GM18526 (cell line): ENCODE measurements around the gene JMJD4.

ENCODE experiments used
- POLR2A ChIP-seq: IDR thresholded peaks from 3 replicates; pipeline ENCODE4 v1.6.1; 2011; ENCODE audit not compliant: insufficient read length; ENCODE audit errors: extremely low read depth

Gene JMJD4, protein sequence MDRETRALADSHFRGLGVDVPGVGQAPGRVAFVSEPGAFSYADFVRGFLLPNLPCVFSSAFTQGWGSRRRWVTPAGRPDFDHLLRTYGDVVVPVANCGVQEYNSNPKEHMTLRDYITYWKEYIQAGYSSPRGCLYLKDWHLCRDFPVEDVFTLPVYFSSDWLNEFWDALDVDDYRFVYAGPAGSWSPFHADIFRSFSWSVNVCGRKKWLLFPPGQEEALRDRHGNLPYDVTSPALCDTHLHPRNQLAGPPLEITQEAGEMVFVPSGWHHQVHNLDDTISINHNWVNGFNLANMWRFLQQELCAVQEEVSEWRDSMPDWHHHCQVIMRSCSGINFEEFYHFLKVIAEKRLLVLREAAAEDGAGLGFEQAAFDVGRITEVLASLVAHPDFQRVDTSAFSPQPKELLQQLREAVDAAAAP

DNA sequence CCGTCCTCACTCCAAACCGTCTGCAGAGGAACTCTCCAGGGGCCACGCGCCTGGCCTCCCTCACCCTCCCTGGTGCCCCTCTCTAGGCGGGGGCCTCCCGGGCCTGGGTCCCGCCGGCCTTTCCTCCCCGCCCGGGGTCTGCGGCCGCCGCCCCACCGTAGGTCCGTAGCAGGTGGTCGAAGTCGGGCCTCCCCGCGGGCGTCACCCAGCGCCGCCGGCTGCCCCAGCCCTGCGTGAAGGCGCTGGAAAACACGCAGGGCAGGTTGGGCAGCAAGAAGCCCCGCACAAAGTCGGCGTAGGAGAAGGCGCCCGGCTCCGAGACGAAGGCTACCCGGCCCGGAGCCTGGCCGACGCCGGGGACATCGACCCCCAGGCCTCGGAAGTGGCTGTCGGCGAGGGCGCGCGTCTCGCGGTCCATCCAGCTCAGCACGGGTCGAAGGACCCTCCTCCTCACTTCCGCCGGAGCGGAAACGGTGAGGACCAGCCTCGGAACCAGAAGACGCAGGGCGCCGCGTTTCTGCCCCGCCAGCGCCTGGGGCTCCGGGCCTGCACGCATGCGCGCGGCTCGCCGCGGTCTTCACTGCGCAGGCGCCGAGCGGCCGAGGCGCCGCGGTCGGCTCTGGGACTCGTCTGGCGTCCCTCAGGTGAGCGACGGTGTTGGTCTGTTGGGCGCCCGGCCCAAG is at the start of gene JMJD4, which contains the start of gene SNAP47:
JMJD4 (minus strand) TSS at position 447 of the 683 bp plus-strand sequence; CDS start at position 418, 29 bp downstream.
SNAP47 (plus strand) TSS at position 580 of the 683 bp plus-strand sequence. CDS start 12,302 bp downstream, outside the sequence.
- peak; percentile 89 for TF ChIP-seq POLR2A

DNA sequence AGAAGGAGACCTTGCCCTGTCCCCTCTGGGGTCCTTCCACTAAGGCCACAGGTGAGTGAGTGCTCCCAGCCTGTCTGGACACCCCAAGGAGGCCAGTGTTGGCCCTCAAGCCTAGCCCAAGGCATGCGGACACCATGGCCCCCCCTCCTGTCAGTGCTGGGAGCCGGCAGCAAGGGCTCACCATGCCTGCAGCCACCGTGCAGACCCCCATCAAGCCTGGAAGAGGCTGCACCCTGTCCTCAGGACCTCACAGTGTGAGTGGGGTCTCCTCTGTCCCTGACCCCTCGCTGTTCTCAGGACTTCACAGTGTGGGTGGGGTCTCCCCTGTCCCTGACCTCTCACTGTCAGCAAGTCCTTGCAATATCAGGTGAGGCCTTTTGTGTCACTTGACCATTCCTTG is 47.1 kb upstream of the JMJD4 start:
- TF ChIP-seq POLR2A: no peak

DNA sequence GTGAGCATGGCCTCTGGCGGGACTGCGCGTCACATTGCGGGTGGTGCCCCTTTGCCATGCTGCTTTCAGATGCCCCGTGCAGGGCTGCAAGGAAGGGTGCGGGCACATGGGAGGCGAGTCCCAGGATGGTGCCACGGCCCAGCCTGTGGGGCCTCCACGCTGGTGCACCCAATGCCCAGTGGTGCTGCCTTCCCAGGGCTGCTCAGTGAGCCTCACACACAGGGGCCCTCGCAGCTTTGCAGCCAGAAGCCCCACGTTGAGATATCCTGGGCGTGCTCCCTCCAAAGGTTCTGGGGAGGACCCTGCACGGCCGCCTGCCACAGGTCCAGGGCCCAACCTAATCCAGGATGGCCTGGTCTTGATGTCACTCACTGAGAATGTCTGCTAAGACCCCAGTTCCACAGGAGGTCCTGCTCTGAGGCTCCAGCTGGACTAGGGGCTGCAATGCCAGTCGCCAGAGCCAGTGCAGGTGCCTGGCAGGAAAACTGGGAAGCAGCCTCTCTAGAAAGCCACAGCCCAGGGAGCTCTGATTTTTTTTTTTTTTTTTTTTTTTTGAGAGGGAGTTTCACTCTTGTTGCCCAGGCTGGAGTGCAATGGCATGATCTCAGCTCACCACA is 46.3 kb upstream of the JMJD4 start:
- TF ChIP-seq POLR2A: no peak

DNA sequence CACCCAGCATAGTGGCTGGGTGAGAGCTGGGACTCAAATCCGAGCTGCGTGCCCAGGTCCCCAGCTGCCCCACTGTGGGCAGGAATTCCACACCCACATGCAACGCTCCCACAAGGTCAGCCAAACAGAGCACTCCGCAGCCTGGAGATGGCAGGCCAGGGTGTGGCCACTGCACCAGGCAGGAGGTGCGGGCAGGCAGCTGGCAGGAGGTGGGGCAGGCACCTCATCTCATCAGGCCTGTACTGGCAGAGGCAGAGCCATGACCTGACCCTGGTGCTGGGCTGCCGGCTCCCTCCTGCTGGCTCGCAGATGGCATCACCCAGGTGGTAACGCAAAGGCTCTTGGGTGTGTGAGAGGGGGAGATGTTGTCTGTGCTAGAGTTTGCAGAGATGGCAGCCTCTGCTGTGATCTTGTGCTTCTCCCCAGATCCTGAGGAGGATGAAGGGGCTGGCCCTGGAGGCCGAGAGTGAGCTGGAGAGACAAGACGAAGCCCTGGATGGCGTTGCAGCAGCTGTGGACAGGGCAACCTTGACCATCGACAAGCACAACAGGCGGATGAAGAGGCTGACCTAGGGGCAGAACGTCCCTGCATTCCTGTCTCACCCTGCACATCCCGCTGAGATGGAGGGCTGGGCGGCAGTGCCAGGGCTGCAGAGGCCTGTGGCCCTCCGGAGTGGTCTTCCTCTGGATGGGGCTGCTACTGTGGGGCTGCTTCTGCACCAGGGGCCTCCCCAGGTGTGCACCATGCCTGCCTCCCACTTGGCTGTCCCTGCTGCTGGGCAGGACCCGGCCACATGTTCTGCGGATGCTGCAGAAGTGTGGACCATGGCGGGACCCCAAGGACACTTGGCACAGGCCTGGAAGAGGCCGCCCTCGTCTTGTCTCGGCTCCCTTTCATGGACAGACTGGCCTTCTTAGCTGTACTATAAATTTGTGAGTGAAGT is 45.3 kb upstream of the JMJD4 start:
- no peak for TF ChIP-seq POLR2A

DNA sequence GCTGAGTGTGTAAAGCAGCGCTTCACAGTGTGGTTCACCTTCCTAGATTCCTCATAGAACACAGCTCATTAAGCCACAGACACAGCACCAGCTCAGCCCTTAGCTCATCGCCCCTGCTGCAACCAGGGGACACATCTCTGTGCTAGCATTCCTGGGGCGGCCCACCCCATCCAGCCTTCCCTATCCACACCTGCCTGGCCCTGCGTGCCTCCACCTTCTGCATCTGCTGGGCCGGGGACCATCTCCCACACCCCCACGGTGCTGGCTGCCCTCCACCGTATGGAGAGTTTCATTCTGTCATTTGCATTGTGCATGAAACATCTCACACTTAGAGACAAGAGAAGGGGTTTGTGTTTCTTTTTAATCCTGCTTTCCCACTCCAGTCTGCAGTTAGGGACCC is 44.6 kb upstream of the JMJD4 start:
- no peak for TF ChIP-seq POLR2A

DNA sequence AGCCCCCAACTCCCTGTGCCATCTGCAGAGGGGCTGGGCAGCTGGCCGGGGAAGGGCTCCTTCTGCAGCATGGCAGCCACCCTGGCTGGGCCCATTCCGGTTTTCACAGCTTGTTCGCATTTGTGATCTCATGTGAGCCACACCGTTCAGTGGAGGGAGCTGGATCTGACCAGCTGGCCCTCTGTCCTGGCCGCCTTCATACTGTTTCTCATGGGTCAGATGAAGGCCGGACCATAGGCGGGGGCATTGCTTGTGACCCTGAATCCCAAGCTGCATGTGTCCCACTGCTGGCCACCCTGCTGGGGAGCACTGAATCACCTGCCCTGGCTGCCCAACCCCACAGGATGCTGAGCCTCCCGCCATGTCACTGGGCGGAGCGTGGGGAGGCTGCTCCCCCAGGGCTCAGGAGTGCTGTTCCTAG is 43.9 kb upstream of the JMJD4 start:
- TF ChIP-seq POLR2A: no peak

DNA sequence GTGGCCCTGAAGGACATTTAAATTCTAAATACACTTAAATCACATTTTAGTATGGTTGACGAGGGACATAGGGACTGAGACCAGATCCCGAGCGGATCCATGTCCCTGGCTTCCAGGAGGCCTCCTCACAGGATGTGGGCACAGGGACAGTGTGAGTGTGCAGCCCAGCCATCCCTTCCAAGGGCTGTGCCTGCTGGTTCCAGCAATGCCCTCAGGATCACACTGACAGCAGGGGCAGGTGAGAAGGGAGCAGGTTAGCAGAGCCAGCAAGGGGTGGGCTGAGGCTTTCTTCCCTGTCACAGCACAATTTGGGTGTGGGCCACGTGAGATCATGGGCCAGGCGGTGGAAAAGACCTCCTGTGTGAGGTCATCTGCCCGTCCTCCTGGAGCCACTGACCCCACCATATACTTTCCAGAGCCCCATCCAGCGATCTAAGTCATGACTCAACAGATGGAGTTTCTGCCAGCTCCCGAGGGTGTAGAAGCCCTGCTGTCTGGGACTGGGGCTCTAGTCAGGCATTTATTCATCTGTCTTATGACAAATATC is 43.4 kb upstream of the JMJD4 start:
- no peak for TF ChIP-seq POLR2A

DNA sequence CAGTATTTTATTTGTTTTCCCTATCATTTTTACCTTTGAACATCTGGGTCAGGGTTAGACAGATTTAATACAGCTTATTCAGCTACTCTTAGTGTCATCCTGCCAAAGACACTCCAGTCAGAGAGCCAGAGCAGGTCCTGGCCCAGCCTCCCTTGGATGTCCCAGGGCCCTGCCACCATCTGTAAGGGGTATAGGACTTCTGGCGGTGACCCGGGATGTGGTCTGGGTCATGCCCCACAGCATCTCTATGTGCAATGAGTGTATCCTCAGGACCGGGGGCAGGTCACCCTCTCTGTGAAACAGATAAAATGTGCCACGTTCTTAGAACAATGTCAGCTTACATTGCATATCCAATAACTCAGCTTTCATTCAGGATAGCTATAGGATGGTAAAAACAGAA is 42.5 kb upstream of the JMJD4 start:
- no peak for TF ChIP-seq POLR2A

DNA sequence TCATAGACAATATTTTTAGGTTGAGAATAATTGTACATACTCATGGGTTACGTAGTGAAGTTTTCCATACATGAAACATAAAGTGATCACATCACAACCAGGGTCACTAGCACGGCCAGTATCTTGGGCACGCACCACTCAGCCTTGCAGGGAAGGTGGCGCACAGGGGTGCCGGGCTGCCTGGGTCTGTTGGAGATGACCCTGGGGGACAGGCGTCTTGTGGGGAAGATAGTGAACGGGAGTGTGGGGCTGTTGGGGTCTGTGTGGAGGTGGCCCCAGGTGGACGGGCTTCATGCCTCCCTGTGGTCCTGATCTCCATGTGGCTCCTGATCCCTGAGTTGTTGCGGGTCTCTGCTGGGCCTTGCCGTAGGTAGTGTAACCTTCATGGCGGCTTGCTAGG is 42.1 kb upstream of the JMJD4 start:
- no peak for TF ChIP-seq POLR2A

DNA sequence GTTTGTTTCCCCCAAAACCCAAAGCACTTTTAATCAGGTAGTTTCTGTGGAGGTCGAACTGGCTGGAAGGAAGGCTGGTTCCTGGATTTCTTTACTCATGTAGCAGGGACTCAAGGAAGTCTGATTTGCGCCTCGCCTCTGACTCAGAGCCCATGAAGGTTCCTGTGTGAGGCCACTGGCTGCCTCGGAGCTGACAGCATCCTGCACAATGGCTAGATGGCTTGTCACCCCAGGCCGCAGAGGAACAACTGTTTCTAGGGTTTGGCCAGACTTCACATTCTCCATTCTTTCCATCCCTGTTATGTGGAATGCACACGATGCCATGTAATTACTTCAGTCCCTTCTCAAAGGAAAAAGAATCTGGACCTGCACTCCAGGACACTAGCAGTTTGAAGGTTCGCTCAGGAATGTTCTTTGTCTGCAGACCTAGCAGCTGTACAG is 41.2 kb upstream of the JMJD4 start:
- no peak for TF ChIP-seq POLR2A

DNA sequence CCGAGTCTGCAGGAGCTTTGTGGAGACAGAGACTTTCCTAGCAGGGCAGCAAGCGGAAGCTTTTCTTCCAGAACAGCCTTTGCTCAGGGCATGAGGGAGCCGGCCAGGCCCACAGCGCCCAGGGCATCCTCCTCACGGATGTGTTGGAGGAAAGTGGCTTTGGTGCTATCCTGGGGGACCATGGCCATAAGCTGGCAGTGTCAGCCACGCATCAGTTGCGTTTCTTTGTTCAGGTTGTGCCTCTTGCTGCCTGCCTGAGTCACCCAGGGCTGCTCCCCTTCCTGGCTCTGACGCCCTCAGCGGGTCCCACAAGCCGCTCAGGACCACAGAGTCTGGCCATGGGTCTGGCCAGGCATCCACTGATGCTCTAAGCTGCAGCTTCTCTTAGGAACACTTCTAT is 40.7 kb upstream of the JMJD4 start:
- no peak for TF ChIP-seq POLR2A

DNA sequence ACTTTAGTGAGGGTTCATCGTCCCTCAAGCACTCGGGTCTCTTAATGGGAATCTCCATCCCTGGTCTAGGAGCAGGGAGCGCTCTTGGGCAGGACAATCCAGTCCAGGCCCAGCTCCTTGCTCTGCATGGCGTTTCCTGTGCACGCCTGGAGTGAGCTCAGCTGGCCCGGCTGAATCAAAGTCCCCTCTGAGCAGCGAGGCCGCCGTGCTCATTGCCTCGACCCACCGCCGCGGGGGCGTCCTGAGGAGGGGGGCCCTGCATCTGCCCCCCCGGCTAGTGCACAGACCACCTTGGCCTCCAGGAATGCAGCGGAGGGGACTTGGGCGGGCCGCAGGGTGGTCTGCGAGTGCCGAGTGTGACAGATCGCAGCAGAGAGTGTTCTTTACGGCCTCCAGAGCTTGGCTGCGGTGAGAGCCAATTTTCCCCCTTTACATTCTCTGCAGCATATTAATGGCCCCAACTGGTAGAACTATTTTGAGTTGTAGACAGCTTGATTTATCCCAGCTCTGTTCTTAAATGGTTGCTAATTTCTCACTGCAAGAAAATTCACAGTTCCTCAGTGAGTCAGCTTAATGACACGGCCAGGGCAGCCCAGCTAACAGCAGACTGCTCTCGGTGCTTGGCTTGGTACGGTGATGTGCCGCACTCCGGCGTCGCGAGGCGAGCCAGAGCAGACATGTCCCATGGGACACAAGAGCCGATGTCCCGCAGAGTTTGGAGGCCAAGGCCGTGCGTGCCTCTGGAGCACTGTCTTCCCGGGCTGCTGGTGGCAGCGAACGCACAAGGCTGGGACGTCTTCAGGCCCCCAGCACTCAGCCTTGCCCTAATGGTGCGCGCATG is 39.9 kb upstream of the JMJD4 start:
- TF ChIP-seq POLR2A: no peak

DNA sequence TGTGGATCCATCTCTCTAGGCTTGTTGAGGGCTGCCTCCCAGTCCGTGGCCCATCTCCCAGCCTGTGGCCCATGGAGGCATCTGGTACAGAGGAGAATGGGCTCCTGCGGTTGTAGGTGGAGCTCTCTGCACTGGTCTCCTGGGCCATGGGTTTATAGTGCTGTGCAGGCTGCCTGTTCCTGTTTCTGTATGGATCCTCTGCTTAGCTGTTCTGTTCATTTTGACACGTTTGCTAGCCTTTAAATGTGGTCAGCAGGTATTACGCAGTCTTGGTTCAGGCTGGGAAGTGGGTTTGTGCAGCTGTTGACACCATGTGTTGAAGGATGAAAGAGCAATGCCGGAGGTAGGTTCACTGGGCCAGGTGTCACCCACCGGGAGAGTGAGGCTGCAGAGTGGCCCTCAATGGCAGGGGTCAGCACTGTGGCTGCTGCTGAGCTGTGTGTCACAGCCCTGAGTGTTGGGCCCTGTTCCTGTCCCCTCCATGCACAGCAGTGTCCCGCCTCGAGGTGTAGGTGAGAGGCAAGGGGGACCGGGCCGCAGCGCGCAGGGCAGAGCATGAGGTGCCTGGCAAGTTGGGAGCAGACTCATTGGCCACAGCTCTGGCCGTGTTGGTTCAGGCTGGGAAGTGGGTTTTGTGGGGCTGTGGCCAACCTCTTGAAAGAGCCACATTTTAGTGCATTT is 39.1 kb upstream of the JMJD4 start:
- no peak for TF ChIP-seq POLR2A

DNA sequence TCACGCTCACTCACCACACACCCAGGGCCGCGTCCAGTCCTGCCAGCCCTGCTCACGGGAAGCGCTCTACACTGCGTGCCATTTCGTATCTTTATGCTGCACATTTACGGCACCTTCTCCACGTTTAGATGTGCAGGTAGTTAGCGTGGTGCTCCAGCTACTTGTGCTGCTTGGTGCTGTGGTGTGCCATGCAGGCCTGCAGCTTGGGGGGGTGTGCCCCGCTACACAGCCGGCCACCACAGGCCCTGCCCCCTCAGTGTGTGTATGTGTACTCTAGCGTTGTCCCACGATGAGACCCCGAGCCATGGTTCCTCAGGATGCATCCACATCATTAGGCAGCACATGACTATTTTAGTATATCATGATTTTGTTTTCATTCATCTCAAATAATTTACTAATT is 38.5 kb upstream of the JMJD4 start:
- no peak for TF ChIP-seq POLR2A

DNA sequence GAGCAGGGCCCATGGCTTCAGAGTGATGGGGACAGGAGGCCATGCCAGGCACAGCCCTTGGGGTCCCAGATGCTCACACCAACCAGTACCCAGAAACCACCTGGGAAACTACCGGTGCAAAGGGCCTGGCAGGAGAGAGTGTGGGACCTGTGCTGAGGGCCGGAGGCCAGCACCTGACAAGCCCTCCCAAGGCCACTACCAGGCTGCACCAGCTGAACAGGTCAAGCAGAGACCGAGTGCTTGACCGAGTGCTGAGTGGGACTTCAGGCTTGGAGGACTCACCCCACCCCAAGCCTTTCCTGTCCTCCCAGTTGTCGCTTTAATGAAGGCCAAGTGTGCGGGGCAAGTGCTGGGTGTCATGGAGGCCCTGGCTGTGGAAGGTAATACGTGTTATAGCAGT is 36.7 kb upstream of the JMJD4 start:
- TF ChIP-seq POLR2A: no peak
